ENCODE measurements around the gene TRIO. TPM values are rescaled to one million over a fixed set of nuclear protein-coding genes. Genes with fewer than 3 reads are reported as not detected.

TRIO gene
- total and polyA plus RNA-seq, 2 experiments from 2014 or later: 18.5 to 78.2 TPM

GRCh38 chr5:14417276-14417730, 274.2 kb downstream of the TRIO start:
- Histone ChIP-seq H3K79me2 (no peaks in the 10 kb centered on the region), H4K20me1 (ENCODE audit: insufficient read depth, poor library complexity, severe bottlenecking) (no peaks in the 10 kb centered on the region), H3K36me3 (replicated peaks; ENCODE audit: insufficient read depth, low read depth) (no peaks in the 10 kb centered on the region), H3K4me3 (no peak overlapping the region), H3K9me3 (ENCODE audit: low read depth) (no peaks in the 10 kb centered on the region), H3K4me2 (no peak overlapping the region), H3K27ac (peak overlapping the region; percentile 84), H3K4me1 (ENCODE audit: insufficient read depth) (peaks cover 27% of the 10 kb centered on the region), H2AFZ (no peak overlapping the region), H3K27me3 (no peaks in the 10 kb centered on the region), H3K9me2 (replicated peaks; ENCODE audit: insufficient read depth) (no peaks in the 10 kb centered on the region)
- 62% methylated on average over 5 of the region's 5 CpGs for WGBS (ENCODE audit: low lambda C conversion rate, missing lambda C conversion rate)
- TF ChIP-seq, protein P1, sequence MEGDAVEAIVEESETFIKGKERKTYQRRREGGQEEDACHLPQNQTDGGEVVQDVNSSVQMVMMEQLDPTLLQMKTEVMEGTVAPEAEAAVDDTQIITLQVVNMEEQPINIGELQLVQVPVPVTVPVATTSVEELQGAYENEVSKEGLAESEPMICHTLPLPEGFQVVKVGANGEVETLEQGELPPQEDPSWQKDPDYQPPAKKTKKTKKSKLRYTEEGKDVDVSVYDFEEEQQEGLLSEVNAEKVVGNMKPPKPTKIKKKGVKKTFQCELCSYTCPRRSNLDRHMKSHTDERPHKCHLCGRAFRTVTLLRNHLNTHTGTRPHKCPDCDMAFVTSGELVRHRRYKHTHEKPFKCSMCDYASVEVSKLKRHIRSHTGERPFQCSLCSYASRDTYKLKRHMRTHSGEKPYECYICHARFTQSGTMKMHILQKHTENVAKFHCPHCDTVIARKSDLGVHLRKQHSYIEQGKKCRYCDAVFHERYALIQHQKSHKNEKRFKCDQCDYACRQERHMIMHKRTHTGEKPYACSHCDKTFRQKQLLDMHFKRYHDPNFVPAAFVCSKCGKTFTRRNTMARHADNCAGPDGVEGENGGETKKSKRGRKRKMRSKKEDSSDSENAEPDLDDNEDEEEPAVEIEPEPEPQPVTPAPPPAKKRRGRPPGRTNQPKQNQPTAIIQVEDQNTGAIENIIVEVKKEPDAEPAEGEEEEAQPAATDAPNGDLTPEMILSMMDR (IDR thresholded peaks at IDR 0.05; ENCODE audit: poor library complexity): no peak
- TF ChIP-seq EZH2phosphoT487 (IDR thresholded peaks at IDR 0.05; ENCODE audit: low read depth, severe bottlenecking, unreplicated experiment) (no peak), EZH2 (IDR thresholded peaks at IDR 0.05; ENCODE audit: borderline replicate concordance) (no peak)
- no peak for DNase-seq (ENCODE audit: low spot score)

DNA sequence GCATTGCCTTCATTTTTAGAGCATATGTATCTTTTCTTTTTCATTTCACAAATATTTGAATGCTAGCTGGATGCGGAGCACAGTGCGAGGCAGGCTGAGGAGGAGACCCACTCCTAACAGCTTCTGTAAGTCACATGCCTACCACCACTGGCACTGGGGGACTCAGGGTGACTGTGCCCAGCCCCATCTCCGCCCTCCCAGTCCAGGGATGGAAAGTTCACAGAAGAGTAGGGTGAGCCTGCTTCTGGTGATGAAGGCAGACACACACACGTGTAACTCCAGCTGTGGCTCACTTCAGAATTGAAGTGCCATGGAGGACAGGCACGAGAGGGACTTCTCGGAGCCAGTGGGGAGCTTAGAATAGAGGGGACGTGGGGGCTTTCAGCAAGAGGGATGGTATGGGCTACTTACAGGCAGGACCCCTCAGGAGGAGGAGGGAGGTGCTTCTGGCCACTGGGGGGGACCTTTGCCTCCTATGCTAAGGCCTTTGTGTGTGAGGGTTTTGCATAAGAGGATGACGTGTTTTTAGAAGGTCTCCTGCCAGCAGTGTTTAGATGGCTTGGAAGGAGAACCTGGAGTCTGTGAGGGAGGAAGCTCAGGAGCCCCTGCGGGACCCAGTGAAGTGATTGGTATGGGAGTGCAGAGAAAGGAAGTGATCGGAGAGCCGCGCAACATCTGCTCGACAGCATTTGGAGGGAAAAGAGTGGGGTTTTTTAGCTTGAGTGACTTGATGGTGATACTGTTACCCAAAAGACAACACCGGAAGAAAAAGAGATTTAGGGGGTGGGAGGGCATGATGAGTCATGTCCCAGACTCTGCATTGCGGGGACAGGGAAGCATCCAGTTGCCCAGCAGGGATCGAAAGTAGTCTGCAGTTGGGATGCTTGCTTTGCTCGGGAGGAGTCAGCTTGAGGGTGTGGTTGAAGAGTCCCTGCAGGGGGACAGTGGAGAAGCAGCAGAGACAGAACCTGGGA, 274.9 kb downstream of the TRIO start:
- Histone ChIP-seq H3K4me3 (no peak overlapping the region), H3K9me3 (ENCODE audit: low read depth) (no peaks in the 10 kb centered on the region), H3K36me3 (replicated peaks; ENCODE audit: insufficient read depth, low read depth) (no peaks in the 10 kb centered on the region), H3K79me2 (no peaks in the 10 kb centered on the region), H3K27ac (peak overlapping the region; percentile 84), H3K27me3 (no peaks in the 10 kb centered on the region), H3K4me1 (ENCODE audit: insufficient read depth) (peaks cover 27% of the 10 kb centered on the region), H2AFZ (no peak overlapping the region), H4K20me1 (ENCODE audit: insufficient read depth, poor library complexity, severe bottlenecking) (no peaks in the 10 kb centered on the region), H3K9me2 (replicated peaks; ENCODE audit: insufficient read depth) (no peaks in the 10 kb centered on the region), H3K4me2 (no peak overlapping the region)
- 87% methylated on average over 17 of the region's 17 CpGs for WGBS (ENCODE audit: low lambda C conversion rate, missing lambda C conversion rate)
- no peak for DNase-seq (ENCODE audit: low spot score)
- TF ChIP-seq EZH2 (IDR thresholded peaks at IDR 0.05; ENCODE audit: borderline replicate concordance): no peak
- TF ChIP-seq, protein P1 (IDR thresholded peaks at IDR 0.05; ENCODE audit: poor library complexity): no peak

GRCh38 chr5:14419686-14420085, 276.5 kb downstream of the TRIO start:
- Histone ChIP-seq H2AFZ (no peak overlapping the region), H3K4me3 (no peak overlapping the region), H3K79me2 (no peaks in the 10 kb centered on the region), H3K9me2 (replicated peaks; ENCODE audit: insufficient read depth) (no peaks in the 10 kb centered on the region), H3K9me3 (ENCODE audit: low read depth) (no peaks in the 10 kb centered on the region), H3K4me2 (no peak overlapping the region), H4K20me1 (ENCODE audit: insufficient read depth, poor library complexity, severe bottlenecking) (no peaks in the 10 kb centered on the region), H3K4me1 (ENCODE audit: insufficient read depth) (peaks cover 26% of the 10 kb centered on the region), H3K27me3 (no peaks in the 10 kb centered on the region), H3K27ac (no peak overlapping the region), H3K36me3 (replicated peaks; ENCODE audit: insufficient read depth, low read depth) (no peaks in the 10 kb centered on the region)
- no peak for TF ChIP-seq EZH2phosphoT487 (IDR thresholded peaks at IDR 0.05; ENCODE audit: low read depth, severe bottlenecking, unreplicated experiment)
- TF ChIP-seq, protein P1 (IDR thresholded peaks at IDR 0.05; ENCODE audit: poor library complexity): no peak
- no peak for TF ChIP-seq EZH2 (IDR thresholded peaks at IDR 0.05; ENCODE audit: borderline replicate concordance)
- WGBS (ENCODE audit: low lambda C conversion rate, missing lambda C conversion rate): 97% methylated on average over 11 of the region's 12 CpGs
- no peak for DNase-seq (ENCODE audit: low spot score)
